GM21526 (cell line): ENCODE results near the gene SPOUT1.
"Not testable (repeated sequence)": the region's sequence is repeated elsewhere in the genome, so short reads cannot be mapped to it uniquely, and the experiment has no call there.

Experiments
- ATAC-seq: cut with Tn5 transposase; IDR thresholded peaks from one replicate; pipeline ENCODE4 v1.9.1; 2021; ENCODE audit warnings: moderate library complexity; ENCODE audit not compliant: unreplicated experiment, low FRiP score

The SPOUT1 gene

DNA sequence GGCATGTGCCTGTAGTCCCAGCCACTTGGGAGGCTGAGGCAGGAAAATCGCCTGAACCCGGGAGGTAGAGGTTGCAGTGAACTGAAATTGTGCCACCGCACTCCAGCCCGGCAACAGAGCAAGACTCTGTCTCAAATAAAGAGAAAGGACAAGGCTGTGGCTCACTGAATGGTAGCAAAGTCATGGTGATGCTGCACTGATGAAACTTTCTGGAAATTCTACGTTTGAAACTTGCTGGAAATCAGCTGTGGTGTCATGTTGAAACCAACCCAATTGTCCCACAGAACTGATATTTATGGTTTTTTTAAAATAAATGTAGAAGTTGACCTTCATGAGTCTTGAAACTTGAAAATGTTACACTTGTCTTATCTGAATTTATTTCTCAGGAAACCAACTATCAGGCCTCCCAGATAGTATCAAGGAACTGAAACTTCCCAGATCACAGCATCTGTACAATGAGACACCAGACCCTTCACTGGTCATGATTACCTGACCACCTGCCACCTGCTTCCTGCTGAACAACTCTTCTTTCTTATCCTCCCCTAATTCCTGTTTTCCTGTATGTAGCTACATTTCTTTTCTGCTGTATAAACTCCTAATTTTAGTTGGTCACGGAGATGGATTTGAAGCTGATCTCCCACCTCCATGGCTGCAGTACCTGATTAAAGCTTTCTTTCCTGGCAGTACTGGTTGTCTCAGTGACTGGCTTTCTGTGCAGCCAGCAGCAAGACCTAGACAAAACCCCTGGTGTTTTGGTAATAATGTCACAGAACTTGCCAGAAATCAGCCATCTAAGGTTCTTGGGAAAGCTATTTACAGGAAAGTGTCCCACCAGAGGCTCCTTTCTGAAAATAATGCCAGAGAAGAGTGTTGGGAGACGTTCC lies 48.2 kb downstream of the SPOUT1 start:
- no peak for ATAC-seq

DNA sequence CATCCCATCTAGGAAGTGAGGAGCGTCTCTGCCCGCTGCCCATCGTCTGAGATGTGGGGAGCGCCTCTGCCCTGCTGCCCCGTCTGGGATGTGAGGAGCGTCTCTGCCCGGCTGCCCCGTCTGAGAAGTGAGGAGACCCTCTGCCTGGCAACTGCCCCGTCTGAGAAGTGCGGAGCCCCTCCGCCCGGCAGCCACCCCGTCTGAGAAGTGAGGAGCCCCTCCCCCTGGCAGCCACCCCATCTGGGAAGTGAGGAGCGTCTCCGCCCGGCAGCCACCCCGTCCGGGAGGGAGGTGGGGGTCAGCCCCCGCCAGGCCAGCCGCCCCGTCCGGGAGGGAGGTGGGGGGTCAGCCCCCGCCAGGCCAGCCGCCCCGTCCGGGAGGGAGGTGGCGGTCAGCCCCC lies 49.5 kb downstream of the SPOUT1 start:
- not testable (repeated sequence) for ATAC-seq

DNA sequence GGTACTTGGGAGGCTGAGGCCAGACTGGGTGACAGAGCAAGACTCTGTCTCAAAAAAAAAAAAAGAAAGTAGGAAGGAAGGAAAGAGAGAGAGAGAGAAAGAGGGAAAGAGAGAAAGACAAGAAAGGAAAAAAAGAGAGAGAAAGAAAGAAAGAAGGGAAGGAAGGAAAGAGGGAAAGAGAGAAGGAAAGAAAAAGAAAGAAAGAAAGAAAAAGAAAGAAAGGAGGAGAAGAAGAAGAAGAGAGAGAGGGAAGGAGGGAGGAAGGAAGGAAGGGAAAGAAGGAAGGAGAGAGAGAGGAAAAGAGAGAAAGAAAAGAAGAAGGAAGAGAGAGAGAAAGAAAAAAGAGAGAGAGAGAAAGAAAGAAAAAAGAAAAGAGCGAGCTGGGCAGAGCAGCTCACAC lies 54.8 kb downstream of the SPOUT1 start:
- no peak for ATAC-seq

DNA sequence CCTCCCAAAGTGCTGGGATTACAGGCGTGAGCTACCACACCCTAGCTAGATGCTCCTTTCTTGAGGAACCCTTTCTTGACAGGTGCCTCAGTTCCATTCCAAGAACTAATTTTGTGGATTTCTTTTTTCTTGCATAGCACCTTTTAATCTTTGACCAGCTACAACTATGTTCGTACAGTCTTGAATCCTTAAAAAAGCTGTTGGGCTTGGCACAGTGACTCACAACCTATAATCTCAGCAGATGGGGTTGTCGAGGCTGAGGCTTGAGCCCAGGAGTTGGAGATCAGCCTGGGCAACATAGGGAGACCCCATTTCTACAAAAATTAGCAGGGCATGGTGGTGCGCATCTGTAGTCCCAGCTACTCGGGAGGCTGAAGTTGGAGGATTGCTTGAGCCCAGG lies 56.5 kb downstream of the SPOUT1 start:
- ATAC-seq: no peak

DNA sequence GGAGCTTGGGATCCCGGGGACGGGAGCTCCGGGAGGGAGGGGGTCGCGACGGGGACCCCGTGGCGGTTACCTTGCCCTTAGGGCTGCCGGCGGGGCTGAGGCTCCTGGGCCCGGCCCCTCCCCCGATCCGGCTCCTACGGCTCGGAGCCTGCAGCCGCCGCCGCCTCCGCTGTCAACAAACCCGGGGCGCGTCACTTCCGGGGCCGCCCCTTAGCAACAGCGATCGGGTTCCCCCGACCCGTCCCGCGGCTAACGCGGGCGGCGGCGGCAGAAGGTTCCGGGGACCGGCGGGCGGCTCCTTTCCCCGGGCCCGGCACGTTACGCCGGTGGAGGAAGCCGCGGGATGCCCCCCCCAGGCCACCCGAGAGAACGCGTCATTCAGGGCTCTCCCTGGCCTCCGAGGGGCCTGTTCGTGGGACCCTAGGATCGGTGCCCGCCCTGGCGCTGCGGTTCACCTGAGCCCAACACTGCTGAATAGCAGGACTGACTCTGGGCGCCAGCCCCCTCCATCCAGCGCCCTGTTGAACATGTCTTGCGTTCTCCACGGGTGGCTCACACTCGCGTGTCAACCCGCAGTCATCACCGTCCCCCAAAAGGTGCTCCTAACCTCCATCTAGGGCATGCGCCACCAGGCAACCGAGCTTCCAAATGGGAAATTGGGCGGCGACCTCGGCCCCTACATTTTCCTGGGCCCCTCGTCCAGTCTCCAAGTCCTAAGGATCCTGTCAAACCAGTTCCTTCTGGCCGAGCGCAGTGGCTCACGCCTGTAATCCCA lies 57.7 kb downstream of the SPOUT1 start, which contains the start of gene ZER1:
ZER1 (minus strand) TSS at position 183 of the 775 bp plus-strand sequence. CDS start 16,362 bp downstream, outside the sequence.
- ATAC-seq: peak; percentile 81

DNA sequence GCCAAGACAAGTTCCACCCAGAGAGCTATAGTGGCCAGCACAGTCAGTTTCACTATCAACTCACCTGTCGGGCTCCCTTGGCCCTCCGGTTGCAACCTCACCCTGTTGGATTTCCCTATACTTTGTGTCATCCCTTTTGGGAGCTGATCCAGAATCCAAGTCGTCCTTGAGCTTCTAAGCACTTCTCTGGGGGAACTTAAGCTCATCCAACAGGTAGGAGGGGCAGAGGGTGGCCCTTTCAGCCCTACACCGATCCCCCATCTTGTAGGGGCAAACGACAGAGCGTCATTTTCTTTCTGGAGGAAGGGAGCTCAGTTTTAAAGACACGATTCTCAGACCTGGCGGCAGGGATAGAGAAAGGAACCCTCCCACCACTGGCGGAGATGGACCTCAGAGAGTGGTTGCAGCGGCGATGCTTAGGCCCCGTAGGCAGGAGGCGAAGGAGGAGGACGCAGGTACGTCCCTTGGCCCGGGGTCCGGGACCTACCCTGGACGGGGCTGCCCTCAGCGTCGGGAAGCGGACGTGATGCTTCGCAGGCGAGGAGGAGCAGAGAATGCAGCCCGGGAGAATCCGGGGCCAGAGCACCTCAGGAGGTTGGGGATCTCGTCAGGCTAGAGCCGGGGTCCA lies 58.4 kb downstream of the SPOUT1 start:
- peak; percentile 28 for ATAC-seq

DNA sequence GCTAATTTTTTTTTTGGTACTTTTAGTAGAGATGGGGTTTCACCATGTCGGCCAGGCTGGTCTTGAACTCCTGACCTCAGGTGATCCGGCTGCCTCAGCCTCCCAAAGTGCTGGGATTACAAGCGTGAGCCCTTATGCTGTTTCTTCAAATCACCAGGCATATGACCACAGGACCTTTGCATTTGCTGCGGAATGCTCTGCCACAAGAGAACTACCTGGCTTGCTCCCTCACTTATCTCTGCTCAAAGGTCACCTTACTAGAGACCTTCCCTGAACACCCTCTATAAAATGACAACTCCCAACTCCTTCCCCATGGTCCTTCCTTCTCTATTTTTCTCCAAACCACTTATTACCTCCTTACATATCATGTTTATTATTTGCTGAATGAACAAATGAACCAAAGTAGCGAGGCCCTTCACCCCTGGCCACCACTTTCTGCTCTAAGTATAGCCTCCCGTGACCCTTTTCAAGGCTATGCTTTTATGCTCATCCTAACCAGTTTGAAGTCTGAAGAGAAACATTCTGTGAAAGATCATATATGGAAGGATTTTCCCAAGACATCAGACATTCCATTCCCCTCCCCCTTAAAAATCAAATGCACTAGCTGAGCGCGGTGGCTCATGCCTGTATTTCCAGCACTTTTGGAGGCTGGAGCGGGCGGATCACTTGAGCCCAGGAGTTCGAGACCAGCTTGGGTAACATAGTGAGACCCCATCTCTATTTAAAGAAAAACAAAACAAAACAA lies 59.1 kb downstream of the SPOUT1 start:
- ATAC-seq: no peak
